K562 (cell line): ENCODE data around the gene DNMT1. TPM values are rescaled to one million over a fixed set of nuclear protein-coding genes. Genes with fewer than 3 reads are reported as not detected.
A peak's percentile ranks its signal among the peaks of the same experiment; 100 is the strongest.
"Not testable (repeated sequence)": the region's sequence is repeated elsewhere in the genome, so short reads cannot be mapped to it uniquely, and the experiment has no call there.

ENCODE experiments used
- ATAC-seq: fragments of 200-7000 bp; cut with Tn5 transposase; 3 replicates; pipeline ENCODE4 v1.9.1; 2020; ENCODE audit warnings: moderate library complexity
- BruUV-seq: library from RNA; stranded (reverse); fragments of 400-500 nt; replicated peaks from 2 replicates; lab custom pipeline; 2021; lab: Mats Ljungman, UMichigan
- CTCF ChIA-PET: fragments of 300-600 bp; formaldehyde crosslinking; extraction: SDS; loops from one replicate; lab custom pipeline; 2021; ENCODE audit warnings: low intra/inter-chr PET ratio; lab: Yijun Ruan, JAX
- POLR2A ChIA-PET: fragments of 300-600, 350-650 bp; sonication (Branson Sonifier 250); formaldehyde crosslinking; extraction: SDS; loops from one replicate; lab custom pipeline; 2021; ENCODE audit warnings: antibody characterized with exemption, inconsistent platforms; lab: Yijun Ruan, JAX
- DNase-seq, 4 experiments: peaks; one replicate each; pipeline versions ENCODE4 v3.0.0 to v3.0.0-alpha.2; 2011 to 2018; ENCODE audit warnings: low spot score in 3 of 4, mixed read lengths in 3 of 4; ENCODE audit errors: extremely low read depth in 1 of 4
- FAIRE-seq: peaks from 2 replicates; lab custom pipeline; 2011; peaks lifted over from hg19 to GRCh38; lab: Jason Lieb, UNC
- H2AFZ ChIP-seq: 2 replicates; pipeline ENCODE4 v1.6.0; 2011; ENCODE audit warnings: low read depth, low read length, control low read depth, inconsistent platforms
- H3K27ac ChIP-seq: fragments of 200-600 bp; 3 replicates; pipeline ENCODE4 v1.8.0; 2011; ENCODE audit warnings: low read depth, mild to moderate bottlenecking, control low read depth, inconsistent platforms, low read length, moderate library complexity, mixed read lengths; ENCODE audit errors: extremely low read depth
- H3K27me3 ChIP-seq, 2 experiments: fragments of 300-600 bp in 1 of 2; 2 replicates in 1 of 2; 3 replicates in 1 of 2; pipeline versions ENCODE4 v1.6.0 to v1.8.0; 2011; ENCODE audit warnings: inconsistent platforms in 2 of 2, low read length in 2 of 2, mild to moderate bottlenecking in 1 of 2, mixed read lengths in 1 of 2, moderate library complexity in 1 of 2; ENCODE audit not compliant: control insufficient read depth in 2 of 2, insufficient read depth in 2 of 2
- H3K36me3 ChIP-seq: fragments of 300-600 bp; 3 replicates; pipeline ENCODE4 v1.8.0; 2011; ENCODE audit warnings: mild to moderate bottlenecking, low read length, inconsistent platforms; ENCODE audit not compliant: control insufficient read depth, insufficient read depth
- H3K4me1 ChIP-seq, 2 experiments: fragments of 200-600 bp in 1 of 2; replicated peaks in 1 of 2; 2 replicates in 1 of 2; 3 replicates in 1 of 2; pipeline versions ENCODE4 v1.5.1 to v1.8.0; 2011; ENCODE audit warnings: inconsistent platforms in 2 of 2, low read length in 2 of 2, mild to moderate bottlenecking in 1 of 2, mixed read lengths in 1 of 2, moderate library complexity in 1 of 2; ENCODE audit not compliant: control insufficient read depth in 2 of 2, insufficient read depth in 2 of 2
- H3K4me2 ChIP-seq: 2 replicates; pipeline ENCODE4 v1.6.1; 2011; ENCODE audit warnings: low read length, control low read depth, inconsistent platforms, mixed read lengths; ENCODE audit not compliant: insufficient read depth
- H3K4me3 ChIP-seq: fragments of 200-600 bp; sonication (generic), shearing (Covaris generic); 2 replicates; pipeline ENCODE4 v1.5.1; 2016; ENCODE audit warnings: control low read depth, inconsistent platforms
- H3K79me2 ChIP-seq: fragments of 200-600 bp; 3 replicates; pipeline ENCODE4 v1.8.0; 2011; ENCODE audit warnings: low read length, inconsistent platforms; ENCODE audit not compliant: control insufficient read depth, insufficient read depth
- H3K9ac ChIP-seq, 2 experiments: 2 replicates each; pipeline versions ENCODE4 v1.6.0 to v1.6.1; 2011; ENCODE audit warnings: low read depth in 2 of 2, low read length in 2 of 2, control low read depth in 1 of 2, inconsistent platforms in 1 of 2, mild to moderate bottlenecking in 1 of 2, mixed read lengths in 1 of 2; ENCODE audit not compliant: insufficient read depth in 1 of 2
- H3K9me1 ChIP-seq: one replicate; pipeline ENCODE4 v1.6.0; 2011; ENCODE audit warnings: inconsistent platforms, mild to moderate bottlenecking, low read length, moderate library complexity; ENCODE audit not compliant: control insufficient read depth, insufficient read depth
- H3K9me3 ChIP-seq: replicated peaks from 2 replicates; pipeline ENCODE4 v1.5.1; 2011; ENCODE audit warnings: low read depth, low read length, inconsistent platforms; ENCODE audit not compliant: control insufficient read depth, insufficient read depth
- H4K20me1 ChIP-seq: replicated peaks from 2 replicates; pipeline ENCODE4 v1.6.1; 2011; ENCODE audit warnings: low read length, inconsistent platforms, mixed read lengths; ENCODE audit not compliant: control insufficient read depth, insufficient read depth
- CEBPB ChIP-seq: fragments of 450-650 bp; IDR thresholded peaks from 2 replicates; pipeline ENCODE4 v1.6.1; 2016; ENCODE audit warnings: missing genetic modification characterization, missing compliant biosample characterization
- CEBPG ChIP-seq, 3 experiments: fragments of 200-800 bp in 1 of 3; sonication (Bioruptor generic) in 1 of 3; sonication (generic) in 1 of 3; formaldehyde crosslinking in 1 of 3; IDR thresholded peaks in 2 of 3; conservative IDR thresholded peaks in 1 of 3; 2 replicates each; pipeline versions ENCODE4 v1.6.1 to v1.8.0; 2016 to 2022; ENCODE audit warnings: missing compliant biosample characterization in 2 of 3, missing genetic modification characterization in 2 of 3, mild to moderate bottlenecking in 1 of 3, missing genetic modification reagents in 1 of 3
- EGR1 ChIP-seq: fragments of 450-650 bp; conservative IDR thresholded peaks from 2 replicates; pipeline ENCODE4 v1.6.1; 2017; ENCODE audit warnings: mild to moderate bottlenecking
- NR2C1 ChIP-seq, 2 experiments: fragments of 450-650 bp; IDR thresholded peaks; 2 replicates each; pipeline ENCODE4 v1.6.1; 2017; ENCODE audit warnings: mild to moderate bottlenecking in 2 of 2, antibody characterized with exemption in 1 of 2, inconsistent platforms in 1 of 2, missing compliant biosample characterization in 1 of 2, missing genetic modification characterization in 1 of 2
- ZBTB40 ChIP-seq, 2 experiments: fragments of 450-650 bp in 1 of 2; sonication (generic) in 1 of 2; formaldehyde crosslinking in 1 of 2; IDR thresholded peaks; 2 replicates each; pipeline versions ENCODE4 v1.7.1 to v1.9.0; 2016 to 2022; ENCODE audit warnings: inconsistent platforms in 1 of 2, mild to moderate bottlenecking in 1 of 2, missing genetic modification reagents in 1 of 2
- WGBS: fragments of 100-300 bp; shearing (Covaris generic); methylation state at CpG from one replicate; pipeline ENCODE4 v1.1.6; 2016; ENCODE audit warnings: low coverage, mixed read lengths; ENCODE audit not compliant: insufficient coverage; ENCODE audit errors: missing lambda C conversion rate; 5-methylcytosine and 5-hydroxymethylcytosine counted together
- in situ Hi-C: fragments of 300-500 bp; cut with MboI; formaldehyde crosslinking; loops from 4 replicates; pipeline ENCODE4 v1.15.0; 2018; ENCODE audit warnings: inconsistent platforms, mixed read lengths
- intact Hi-C: fragments of 100-400 bp; cut with micrococcal nuclease; formaldehyde crosslinking; loops from 2 replicates; pipeline ENCODE4 v1.14.2; 2022
- polyA plus RNA-seq, 8 experiments: library from polyadenylated mRNA; depleted of rRNA in 4 of 8; stranded (reverse) in 5 of 8; unstranded in 3 of 8; fragments of >200 nt; fragmentation: Nextera tagmentation in 2 of 8; fragmentation: Illumina TruSeq in 1 of 8; extraction: Ambion mirVana in 2 of 8; extraction: Trizol in 1 of 8; gene quantifications; 2 replicates each; pipeline versions ENCODE4 v1.2.1 to v1.2.3, GENCODE V29; 2011 to 2014; ENCODE audit warnings: inconsistent platforms in 1 of 8, missing spikeins in 1 of 8
- total RNA-seq, 7 experiments: library from RNA; depleted of rRNA in 6 of 7; stranded (reverse); fragments of >200 nt in 6 of 7; fragmentation: Illumina TruSeq in 2 of 7; extraction: Trizol in 2 of 7; gene quantifications; 2 replicates each; pipeline versions ENCODE4 v1.2.1 to v1.2.3, GENCODE V29; 2011 to 2021; ENCODE audit warnings: low replicate concordance in 1 of 7

DNMT1 gene
- total and polyA plus RNA-seq, 9 of the 15 experiments (the other 6 are each of a cell fraction or from before 2014, with no cell fraction given) = 80.1 to 271 (median 121) TPM

DNA sequence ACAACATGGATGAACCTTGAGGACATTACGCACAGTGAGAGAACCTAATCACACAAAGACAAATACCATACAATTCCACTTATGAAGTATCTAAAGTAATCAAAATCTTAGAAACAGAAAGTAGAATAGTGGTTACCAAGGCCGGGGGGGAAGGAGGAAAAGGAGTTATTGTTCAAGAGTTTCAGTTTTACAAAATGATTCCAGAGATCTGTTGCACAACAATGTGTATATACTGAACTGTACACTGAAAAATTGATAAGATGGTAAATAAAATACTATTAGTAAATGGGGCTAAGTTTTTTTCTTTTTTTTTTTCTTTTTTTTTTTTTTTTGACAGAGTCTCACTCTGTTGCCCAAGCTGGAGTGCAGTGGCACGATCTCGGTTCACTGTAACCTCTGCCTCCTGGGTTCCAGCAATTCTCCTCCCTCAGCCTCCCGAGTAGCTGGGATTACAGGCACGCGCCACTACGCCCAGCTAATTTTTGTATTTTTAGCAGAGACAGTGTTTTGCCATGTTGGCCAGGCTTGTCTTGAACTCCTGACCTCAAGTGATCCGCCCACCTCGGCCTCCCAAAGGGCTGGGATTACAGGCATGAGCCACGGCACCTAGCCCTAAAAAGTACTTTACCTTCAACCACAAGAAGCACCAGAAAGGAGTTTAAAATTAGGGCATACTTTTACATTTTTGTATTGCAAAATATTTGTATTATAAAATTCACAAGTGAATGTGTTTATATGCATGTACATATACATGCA is 4.3 kb upstream of the DNMT1 start:
- 15% methylated on average over 11 of the region's 11 CpGs for WGBS
- H3K4me3 ChIP-seq; ATAC-seq; in situ Hi-C loops; H3K4me2 ChIP-seq; H3K27me3 ChIP-seq; H3K36me3 ChIP-seq; H3K9me3 ChIP-seq; H4K20me1 ChIP-seq; H3K79me2 ChIP-seq; DNase-seq; BruUV-seq; H3K9me1 ChIP-seq; intact Hi-C loops; CTCF ChIA-PET; FAIRE-seq; TF ChIP-seq CEBPG (CRISPR knock-in tag; IDR thresholded peaks at IDR 0.05); NR2C1 (tag; IDR thresholded peaks at IDR 0.05); ZBTB40 (CRISPR knock-in tag; IDR thresholded peaks at IDR 0.05): not testable (repeated sequence)
- peaks cover 3 to 16% of the 10 kb centered on the region in 2 experiments; a peak in 4 of 5 replicates for H3K4me1 ChIP-seq
- peak overlapping the region; percentile 84 for H2AFZ ChIP-seq
- 0 out of 3 replicates have a peak overlapping the region, but pooled peaks have one; percentile 3 for H3K27ac ChIP-seq
- POLR2A ChIA-PET = interaction anchor here (0.8 kb wide), 1 partner anchor 9 kb away, joined by 3 read pairs; no protein-coding TSS in a partner anchor
- peak overlapping the region; percentile 14 to 17; a peak in 2 of 4 replicates for H3K9ac ChIP-seq
- TF ChIP-seq EGR1 = 0 out of 2 replicates have a peak, but pooled peaks have one; percentile 39
- TF ChIP-seq CEBPG (tag; conservative IDR thresholded peaks at IDR 0.05 in 1 of 2, IDR thresholded peaks at IDR 0.05 in 1 of 2) = peak in 1 of 2 experiments; percentile 69; a peak in 1 of 4 replicates
- TF ChIP-seq CEBPB (tag) = peak; percentile 79
- TF ChIP-seq NR2C1 (IDR thresholded peaks at IDR 0.05) = peak; percentile 62; the same call in 1 of the 2 replicates
- TF ChIP-seq ZBTB40 (IDR thresholded peaks at IDR 0.05) = 0 out of 2 replicates have a peak, but pooled peaks have one; percentile 46
